Endothelial cell of umbilical vein (primary cell): ENCODE measurements around the gene YDJC. TPM values are rescaled to one million over a fixed set of nuclear protein-coding genes. Genes with fewer than 3 reads are reported as not detected.

ENCODE experiments used
- Bru-seq: library from RNA; stranded (reverse); fragments of 400-500 nt; gene quantifications from one replicate; lab custom pipeline; 2021; lab: Mats Ljungman, UMichigan
- BruChase-seq, 2 experiments: library from RNA; stranded (reverse); fragments of 400-500 nt; gene quantifications; one replicate each; lab custom pipeline; 2021; lab: Mats Ljungman, UMichigan
- BruUV-seq: library from RNA; stranded (reverse); fragments of 400-500 nt; replicated peaks from 2 replicates; lab custom pipeline; 2021; lab: Mats Ljungman, UMichigan
- CTCF ChIA-PET: fragments of 300-600, 350-600 bp; sonication (Branson Sonifier 250); formaldehyde crosslinking; loops from one replicate; lab custom pipeline; 2021; ENCODE audit warnings: antibody characterized with exemption, inconsistent platforms; lab: Charles Lee
- POLR2A ChIA-PET: fragments of 300-600, 350-600 bp; sonication (Branson Sonifier 250); formaldehyde crosslinking; loops from one replicate; lab custom pipeline; 2021; ENCODE audit warnings: antibody characterized with exemption, inconsistent platforms; lab: Charles Lee
- DNase-seq: peaks from one replicate; pipeline ENCODE4 v3.0.0-alpha.2; 2011; ENCODE audit warnings: low read depth, low spot score
- FAIRE-seq: peaks from 2 replicates; lab custom pipeline; 2011; peaks lifted over from hg19 to GRCh38; lab: Jason Lieb, UNC
- H2AFZ ChIP-seq: 2 replicates; pipeline ENCODE4 v1.6.0; 2012; ENCODE audit warnings: low read depth, low read length, control low read depth, inconsistent platforms
- H3K27ac ChIP-seq: 2 replicates; pipeline ENCODE4 v1.5.1; 2011; ENCODE audit warnings: low read depth, mild to moderate bottlenecking, control low read depth, low read length, moderate library complexity; ENCODE audit not compliant: insufficient read depth
- H3K27me3 ChIP-seq, 2 experiments: 2 replicates each; pipeline versions ENCODE4 v1.6.0 to v1.6.1; 2011; ENCODE audit warnings: low read length in 2 of 2, mixed read lengths in 1 of 2; ENCODE audit not compliant: control insufficient read depth in 2 of 2, insufficient read depth in 2 of 2
- H3K36me3 ChIP-seq, 2 experiments: 2 replicates in 1 of 2; 3 replicates in 1 of 2; pipeline ENCODE4 v1.5.1; 2011; ENCODE audit warnings: low read length in 2 of 2, mild to moderate bottlenecking in 1 of 2, moderate library complexity in 1 of 2; ENCODE audit not compliant: control insufficient read depth in 2 of 2, insufficient read depth in 2 of 2; ENCODE audit errors: extremely low read depth in 1 of 2
- H3K4me1 ChIP-seq: 3 replicates; pipeline ENCODE4 v1.5.1; 2011; ENCODE audit warnings: mild to moderate bottlenecking, low read length; ENCODE audit not compliant: control insufficient read depth, insufficient read depth; ENCODE audit errors: extremely low read depth
- H3K4me2 ChIP-seq: 2 replicates; pipeline ENCODE4 v1.6.1; 2011; ENCODE audit warnings: low read length, control low read depth, mixed read lengths; ENCODE audit not compliant: insufficient read depth
- H3K4me3 ChIP-seq, 3 experiments: fragments of 200-600 bp in 1 of 3; sonication (generic), shearing (Covaris generic) in 1 of 3; replicated peaks in 1 of 3; 2 replicates each; pipeline ENCODE4 v1.5.1; 2011 to 2016; ENCODE audit warnings: control low read depth in 3 of 3, low read length in 3 of 3, mild to moderate bottlenecking in 2 of 3, inconsistent platforms in 1 of 3, low read depth in 1 of 3, moderate library complexity in 1 of 3; ENCODE audit not compliant: insufficient read depth in 1 of 3
- H3K79me2 ChIP-seq: 2 replicates; pipeline ENCODE4 v1.6.0; 2012; ENCODE audit warnings: low read length, inconsistent platforms; ENCODE audit not compliant: control insufficient read depth, insufficient read depth
- H3K9ac ChIP-seq: replicated peaks from 2 replicates; pipeline ENCODE3; 2011; ENCODE audit warnings: low read length, control low read depth; ENCODE audit not compliant: insufficient read depth; ENCODE audit errors: extremely low read depth
- H3K9me1 ChIP-seq: replicated peaks from 3 replicates; pipeline ENCODE4 v1.6.0; 2011; ENCODE audit warnings: mild to moderate bottlenecking, low read length; ENCODE audit not compliant: control insufficient read depth, insufficient read depth; ENCODE audit errors: extremely low read depth
- H3K9me3 ChIP-seq: replicated peaks from 2 replicates; pipeline ENCODE4 v1.5.1; 2012; ENCODE audit warnings: low read length, inconsistent platforms; ENCODE audit not compliant: control insufficient read depth, insufficient read depth
- H4K20me1 ChIP-seq: replicated peaks from 2 replicates; pipeline ENCODE3; 2011; ENCODE audit warnings: mild to moderate bottlenecking, low read length; ENCODE audit not compliant: control insufficient read depth, insufficient read depth; ENCODE audit errors: extremely low read depth
- CTCF ChIP-seq, 2 donors: IDR thresholded peaks; 1 replicate in 1 of 2; 2 replicates in 1 of 2; pipeline ENCODE4 v1.5.1; 2011; ENCODE audit warnings: low read length in 2 of 2, mild to moderate bottlenecking in 2 of 2, moderate library complexity in 2 of 2, control low read depth in 1 of 2, inconsistent platforms in 1 of 2, low read depth in 1 of 2; ENCODE audit not compliant: insufficient read depth in 1 of 2; ENCODE audit errors: extremely low read depth in 1 of 2
- EZH2 ChIP-seq: IDR thresholded peaks from 2 replicates; pipeline ENCODE4 v1.6.1; 2012; ENCODE audit warnings: borderline replicate concordance, low read depth, mild to moderate bottlenecking, moderate library complexity, low read length, inconsistent platforms; ENCODE audit not compliant: severe bottlenecking
- FOS ChIP-seq: IDR thresholded peaks from 2 replicates; pipeline ENCODE4 v1.6.1; 2011; ENCODE audit warnings: mild to moderate bottlenecking, low read length, moderate library complexity, borderline replicate concordance; ENCODE audit not compliant: insufficient read depth
- GATA2 ChIP-seq: IDR thresholded peaks from 2 replicates; pipeline ENCODE4 v1.7.0; 2011; ENCODE audit warnings: low read depth, mild to moderate bottlenecking, moderate library complexity, mixed read lengths, low read length; ENCODE audit not compliant: insufficient read length, insufficient read depth
- JUN ChIP-seq: IDR thresholded peaks from 2 replicates; pipeline ENCODE4 v1.6.1; 2011; ENCODE audit warnings: borderline replicate concordance, low read depth; ENCODE audit not compliant: insufficient read length, insufficient read depth
- MAX ChIP-seq: IDR thresholded peaks from 2 replicates; pipeline ENCODE4 v1.6.1; 2011; ENCODE audit not compliant: insufficient read depth, insufficient read length
- MYC ChIP-seq: IDR thresholded peaks from one replicate; pipeline ENCODE4 v1.6.1; 2011; ENCODE audit warnings: mild to moderate bottlenecking, low read depth, low read length
- POLR2A ChIP-seq: IDR thresholded peaks from 2 replicates; pipeline ENCODE4 v1.6.1; 2012; ENCODE audit warnings: low read depth, mild to moderate bottlenecking, control low read depth, low read length
- POLR2AphosphoS5 ChIP-seq: IDR thresholded peaks from 2 replicates; pipeline ENCODE4 v1.6.1; 2012; ENCODE audit warnings: low read depth, mild to moderate bottlenecking, control low read depth, low read length, moderate library complexity; ENCODE audit not compliant: insufficient read depth
- dilution Hi-C: fragments of 300-500 bp; cut with MboI; formaldehyde crosslinking; loops from one replicate; pipeline ENCODE4 v1.15.0; 2019; ENCODE audit warnings: low sequenced_read_pairs; ENCODE audit not compliant: extremely low pct_ligation_motif_present
- intact Hi-C: fragments of 100-400 bp; cut with micrococcal nuclease; formaldehyde crosslinking; loops from one replicate; pipeline ENCODE4 v1.10.0; 2022
- long read RNA-seq: library from polyadenylated mRNA; stranded (forward); transcript quantifications from one replicate; pipeline ENCODE4 v2.0.0, GENCODE V29; 2021
- polyA minus RNA-seq, 3 experiments: library from RNA; depleted of rRNA, polyadenylated mRNA; stranded (reverse); fragments of >200 nt; gene quantifications; 1 replicate in 1 of 3; 2 replicates in 2 of 3; pipeline ENCODE4 v1.2.3, GENCODE V29; 2011
- polyA plus RNA-seq, 4 experiments: library from polyadenylated mRNA; depleted of rRNA in 3 of 4; stranded (reverse) in 3 of 4; unstranded in 1 of 4; fragments of >200 nt; gene quantifications; 2 replicates each; pipeline versions ENCODE4 v1.2.1 to v1.2.3, GENCODE V29; 2011 to 2012; ENCODE audit warnings: missing spikeins in 1 of 4
- total RNA-seq: library from RNA; stranded (reverse); gene quantifications from 2 replicates; pipeline ENCODE4 v1.2.3, GENCODE V29; 2021

The YDJC gene
- total RNA-seq (23.8 and 27.2 TPM in 2 replicates), polyA plus RNA-seq (29.9 and 40.8 TPM in 2 replicates), polyA minus RNA-seq (10.9 and 12.1 TPM in 2 replicates), Bru-seq, nascent RNA (percentile 61 among the genes with signal in this experiment), BruChase-seq, experiment 1, labeled RNA remaining after a 6-hour chase (percentile 65 among the genes with signal in this experiment), BruChase-seq, experiment 2, labeled RNA remaining after a 2-hour chase (percentile 56 among the genes with signal in this experiment)
- polyA plus RNA-seq (2011; cell fraction: cytosol; rRNA removed): 14.3 and 23.8 TPM in 2 replicates
- polyA plus RNA-seq (2011; cell fraction: nucleus; rRNA removed): 14.5 and 15.0 TPM in 2 replicates
- 15.7 and 20.2 TPM in 2 replicates for polyA plus RNA-seq (2012)
- polyA minus RNA-seq (2011; cell fraction: cytosol; rRNA and poly(A)+ RNA removed): 31.1 TPM
- 8.1 and 13.8 TPM in 2 replicates for polyA minus RNA-seq (2011; cell fraction: nucleus; rRNA and poly(A)+ RNA removed)
- long read RNA-seq, transcript YDJC-205 (2 exons, 1,423 nt): minor isoform, 12 of 112 reads
- long read RNA-seq, transcript YDJC-201 (5 exons, 1,351 nt): minor isoform, 14 of 112 reads
- long read RNA-seq, transcript YDJC-203 (5 exons, 1,410 nt): major isoform, 32 of 112 reads
- long read RNA-seq, transcript YDJC-206 (4 exons, 1,494 nt): minor isoform, 9 of 112 reads
- long read RNA-seq, partial matches to known transcripts: 20 of 112 reads
- long read RNA-seq, other reads (novel, unspliced or antisense): 22 of 112 reads

- Histone ChIP-seq H3K4me2 (peak within 1 kb of the TSS; percentile 8), H3K9ac (peak within 1 kb of the TSS; percentile 82), H3K9me3 (no peaks in the 10 kb centered on the region), H3K4me3 (peak within 1 kb of the TSS; percentile 49 to 94 (median 63)), H3K9me1 (no peaks in the 10 kb centered on the region), H3K36me3 (peaks cover 0 to 2% of the 10 kb centered on the region in 2 experiments), H4K20me1 (no peaks in the 10 kb centered on the region), H3K79me2 (peaks cover 19% of the 10 kb centered on the region), H3K27me3 (no peaks in the 10 kb centered on the region), H3K27ac (peak within 1 kb of the TSS; percentile 51), H2AFZ (peak within 1 kb of the TSS; percentile 81), H3K4me1 (no peaks in the 10 kb centered on the region)
- peak; percentile 92 for DNase-seq
- BruUV-seq: TSS peak; percentile 53
- dilution Hi-C loops: no loop called here
- ChIA-PET POLR2A (no interaction called here), CTCF (interaction anchor here (0.6 to 2.8 kb wide), 15 partner anchors 9 to 342 kb away, joined by 3 to 41 read pairs (median 4); partner anchors contain the start of gene SDF2L1)
- no peak for TF ChIP-seq FOS
- no peak for TF ChIP-seq EZH2
- TF ChIP-seq GATA2: no peak
- peak; percentile 73 to 87 for TF ChIP-seq CTCF (IDR thresholded peaks at IDR 0.05; ENCODE audit: extremely low read depth in 1 of 2, insufficient read depth in 1 of 2, low read depth in 1 of 2, low read length in 2 of 2)
- TF ChIP-seq POLR2AphosphoS5: peak; percentile 62
- no peak for TF ChIP-seq JUN
- TF ChIP-seq POLR2A: peak; percentile 69
- TF ChIP-seq MYC: peak; percentile 86
- TF ChIP-seq MAX: peak; percentile 71
- intact Hi-C loops: loop anchor here (1.0 kb wide), 1 partner anchor 14 kb away; no protein-coding TSS in a partner anchor
- FAIRE-seq: peak; percentile 97
These were observed at the start of gene YDJC for GRCh38 chr22:21629255-21630149. TSS of gene YDJC (minus strand) at chr22:21630022. CDS start at chr22:21630014, 8 bp downstream.
